ENCODE data around the gene EPB42.
A peak's percentile ranks its signal among the peaks of the same experiment; 100 is the strongest.

DNA sequence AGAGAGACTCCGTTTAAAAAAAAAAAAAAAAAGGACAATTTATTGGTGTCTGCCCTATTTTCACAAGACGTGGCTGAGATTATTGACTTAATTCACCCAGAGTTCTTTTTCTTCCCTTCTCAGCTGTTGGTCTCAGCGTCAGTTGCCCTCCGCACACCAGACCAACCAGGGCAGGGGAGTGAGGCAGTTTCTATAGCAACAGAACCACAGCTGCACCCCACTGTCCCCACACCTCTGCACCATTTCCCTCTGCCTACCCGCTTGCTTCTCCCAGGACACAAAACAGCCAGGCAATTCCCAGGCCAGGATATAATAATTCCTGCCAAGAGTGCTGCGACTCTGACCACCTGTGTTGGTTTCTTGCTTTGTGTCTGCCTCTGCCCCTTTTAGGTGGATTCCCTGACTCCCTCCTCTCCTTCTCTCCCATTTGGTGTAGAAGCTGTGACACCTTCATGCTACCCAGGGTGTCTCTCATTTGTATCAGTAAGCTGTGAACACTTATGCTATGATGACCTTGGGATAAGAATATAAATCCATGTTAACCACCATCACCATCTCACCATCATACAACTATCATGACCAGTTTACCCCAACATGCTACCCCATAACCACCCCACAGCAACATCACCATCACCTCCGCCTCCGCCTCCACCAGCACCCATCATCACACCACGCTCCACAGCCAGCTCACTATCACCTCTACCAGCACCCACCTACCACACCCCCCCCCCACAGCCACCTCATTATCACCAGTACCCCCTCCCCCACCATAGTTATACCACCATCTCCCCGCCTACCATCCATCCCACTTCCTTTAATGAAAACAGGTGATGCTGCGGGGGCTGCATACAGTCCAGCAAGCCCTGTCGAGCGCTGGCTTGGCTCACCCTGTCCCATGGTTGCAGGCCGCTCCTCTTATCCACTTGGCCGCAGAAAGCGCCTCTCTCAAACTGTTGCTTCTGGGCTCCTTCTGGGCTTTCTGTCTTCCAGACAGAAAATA, 589 bp downstream of the EPB42 start:
- peak; percentile 57 for TF ChIP-seq POLR2A (IDR thresholded peaks at IDR 0.05; ENCODE audit: low read length)
- no peak for TF ChIP-seq GATA1 (IDR thresholded peaks at IDR 0.05; ENCODE audit: low read depth, low read length)
